HG02943 (cell line): Measurements from ENCODE around the gene ASMTL.
"Not testable (repeated sequence)": the region's sequence is repeated elsewhere in the genome, so short reads cannot be mapped to it uniquely, and the experiment has no call there.

ENCODE experiments used
- ATAC-seq: cut with Tn5 transposase; IDR thresholded peaks from one replicate; pipeline ENCODE4 v1.9.1; 2021; ENCODE audit warnings: mild to moderate bottlenecking, low read depth, moderate library complexity; ENCODE audit not compliant: unreplicated experiment

Gene ASMTL

GRCh38 chrX:1482530-1482928 is 29.8 kb upstream of the ASMTL start:
- not testable (repeated sequence) for ATAC-seq

- ATAC-seq = peak; percentile 68
Measured at GRCh38 chrX:1481636-1482529, 29.2 kb upstream of the ASMTL start.

- no peak for ATAC-seq
Measured at GRCh38 chrX:1480082-1480785, 27.5 kb upstream of the ASMTL start.

GRCh38 chrX:1477801-1478458 is 25.2 kb upstream of the ASMTL start:
- no peak for ATAC-seq

- no peak for ATAC-seq
Measured at GRCh38 chrX:1477229-1477628, 24.5 kb upstream of the ASMTL start.

GRCh38 chrX:1476682-1477081 is 24.0 kb upstream of the ASMTL start:
- ATAC-seq = no peak

GRCh38 chrX:1475881-1476280 is 23.2 kb upstream of the ASMTL start:
- no peak for ATAC-seq

GRCh38 chrX:1475481-1475880 is 22.8 kb upstream of the ASMTL start:
- no peak for ATAC-seq

GRCh38 chrX:1474593-1474992 is 21.9 kb upstream of the ASMTL start:
- ATAC-seq = not testable (repeated sequence)

- no peak for ATAC-seq
Measured at GRCh38 chrX:1472975-1473374, 20.3 kb upstream of the ASMTL start.

GRCh38 chrX:1468250-1468772 is 15.6 kb upstream of the ASMTL start:
- ATAC-seq = peak; percentile 72

- peak; percentile 52 for ATAC-seq
Measured at GRCh38 chrX:1466971-1467561, 14.4 kb upstream of the ASMTL start.

- ATAC-seq = no peak
Measured at GRCh38 chrX:1466232-1466661, 13.5 kb upstream of the ASMTL start.

- no peak for ATAC-seq
Measured at GRCh38 chrX:1465286-1466231, 12.8 kb upstream of the ASMTL start.

- no peak for ATAC-seq
Measured at GRCh38 chrX:1464971-1465285, 12.2 kb upstream of the ASMTL start.

GRCh38 chrX:1464041-1464970 is 11.6 kb upstream of the ASMTL start:
- ATAC-seq = no peak

- no peak for ATAC-seq
Measured at GRCh38 chrX:1463581-1463980, 10.9 kb upstream of the ASMTL start.

- ATAC-seq = no peak
Measured at GRCh38 chrX:1462596-1463251, 10.0 kb upstream of the ASMTL start.
